Jurkat, Clone E6-1 (cell line): Measurements from ENCODE around the gene SBF2.

ENCODE experiments used
- DNase-seq: peaks from one replicate; pipeline ENCODE4 v3.0.0-alpha.2; 2011; ENCODE audit warnings: low read depth, low spot score
- H3K4me3 ChIP-seq: 2 replicates; pipeline ENCODE4 v1.5.1; 2011; ENCODE audit warnings: mild to moderate bottlenecking, low read length, control low read depth, moderate library complexity

Gene SBF2

GRCh38 chr11:9859554-9860305, 434.3 kb downstream of the SBF2 start:
- peak; percentile 28 for DNase-seq
- no peak overlapping the region for H3K4me3 ChIP-seq

DNA sequence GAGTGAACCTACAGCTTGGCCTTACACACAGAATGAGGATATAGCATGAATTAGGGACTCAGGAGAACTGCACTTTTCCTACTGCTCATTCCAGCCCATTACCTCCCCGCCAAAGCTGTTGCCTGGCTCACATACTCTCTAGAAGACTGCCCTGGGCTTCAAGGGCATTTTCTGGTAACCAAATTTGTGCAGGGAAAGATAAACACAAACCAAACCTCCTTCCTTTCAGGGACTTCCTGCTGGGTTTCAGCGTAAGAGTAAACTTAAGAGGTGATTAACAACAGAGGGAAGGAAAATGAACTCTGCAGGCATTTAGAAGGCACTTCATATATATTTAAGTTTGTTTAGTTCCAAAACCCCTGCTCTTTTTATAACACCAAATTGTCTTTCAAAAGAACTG, 435.2 kb downstream of the SBF2 start:
- peak; percentile 53 for DNase-seq
- H3K4me3 ChIP-seq, result no peak overlapping the region

DNA sequence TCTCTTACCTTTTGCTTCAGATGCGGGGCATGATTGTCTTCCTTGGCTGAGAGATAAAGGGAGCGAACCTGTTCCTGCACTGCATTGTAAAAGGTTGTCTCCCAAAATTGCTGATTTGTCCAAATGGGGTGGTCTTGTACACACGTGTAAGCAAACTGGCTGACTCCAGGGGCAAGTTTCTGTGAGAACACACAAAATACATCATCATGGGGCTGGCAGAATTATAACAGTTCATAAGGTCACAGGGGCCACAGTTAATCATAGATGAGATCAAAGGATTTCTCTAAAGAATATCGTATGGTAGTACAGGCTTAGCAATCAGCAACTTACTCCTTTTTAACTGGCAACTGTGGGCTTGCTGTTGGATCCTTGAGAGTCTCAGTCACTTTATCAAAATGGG, 435.8 kb downstream of the SBF2 start:
- DNase-seq, result no peak
- no peak overlapping the region for H3K4me3 ChIP-seq

DNA sequence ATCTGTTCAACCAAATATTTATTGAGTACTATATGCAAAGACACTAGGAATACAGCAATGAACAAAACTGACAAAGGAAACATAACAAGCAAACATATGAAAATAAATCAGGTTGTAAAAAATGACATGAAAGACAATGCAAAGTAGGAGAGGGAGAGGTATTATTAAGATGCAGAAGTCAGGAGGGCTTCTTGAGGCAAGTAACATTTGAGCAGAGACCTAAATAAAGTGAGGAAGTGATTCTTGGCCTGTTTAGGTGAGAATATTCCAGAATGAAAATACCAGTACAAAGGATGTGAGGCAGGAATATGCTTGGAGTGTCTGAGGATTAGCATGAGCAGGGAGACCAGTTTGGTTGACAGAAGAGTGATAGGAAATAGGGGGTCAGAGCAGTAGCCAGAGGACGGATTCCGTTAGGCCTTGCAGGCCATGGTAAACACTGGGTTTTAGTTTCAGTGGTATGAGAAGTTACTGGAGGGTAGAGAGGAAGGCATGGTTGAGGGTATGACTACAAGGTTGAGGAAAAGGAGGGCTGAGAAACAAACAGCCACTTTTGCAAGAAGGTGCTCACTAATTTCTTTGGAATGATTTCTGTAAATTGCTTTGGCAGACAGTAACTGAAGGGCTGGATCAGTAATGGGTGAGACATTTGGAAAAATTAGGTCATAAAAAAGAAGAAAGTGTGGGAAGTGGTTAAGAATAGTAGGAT, 438.3 kb downstream of the SBF2 start:
- no peak overlapping the region for H3K4me3 ChIP-seq
- no peak for DNase-seq

DNA sequence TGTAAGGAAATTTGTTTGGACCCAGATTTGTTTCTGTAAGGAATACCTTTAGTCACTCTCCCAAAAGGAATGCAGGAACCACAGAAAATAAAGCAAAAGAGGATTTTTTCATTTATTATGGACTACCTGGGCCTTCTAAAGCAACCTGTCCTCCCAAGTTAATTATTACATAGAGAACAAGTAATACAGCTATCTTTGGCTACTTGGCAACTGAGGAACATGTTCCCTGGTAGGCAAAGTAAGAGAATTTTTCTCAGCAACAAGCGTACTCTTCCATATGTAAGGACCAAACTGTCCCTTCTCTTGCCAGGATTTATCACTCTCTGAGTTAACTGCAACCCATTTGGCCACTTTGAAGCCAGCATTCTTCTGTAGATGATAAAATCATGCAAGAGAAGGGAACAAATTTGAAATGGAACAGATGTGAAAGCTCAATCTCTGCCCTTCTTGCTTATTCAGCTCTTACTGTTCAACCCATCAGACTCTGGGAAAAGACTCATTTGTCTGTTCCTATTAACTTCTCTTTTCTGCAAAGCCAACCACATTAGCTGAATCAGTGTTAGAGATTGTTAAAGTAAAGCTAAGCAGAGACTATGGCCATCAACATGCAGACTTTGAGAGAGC, 440.0 kb downstream of the SBF2 start:
- no peak for DNase-seq
- no peak overlapping the region for H3K4me3 ChIP-seq

GRCh38 chr11:9852465-9852864, 441.6 kb downstream of the SBF2 start:
- H3K4me3 ChIP-seq, result no peak overlapping the region
- DNase-seq, result no peak

- H3K4me3 ChIP-seq, result no peak overlapping the region
- DNase-seq, result no peak
Observed at GRCh38 chr11:9851366-9851765, 442.7 kb downstream of the SBF2 start.

GRCh38 chr11:9850224-9850895, 443.7 kb downstream of the SBF2 start:
- no peak overlapping the region for H3K4me3 ChIP-seq
- DNase-seq, result no peak

- H3K4me3 ChIP-seq, result no peak overlapping the region
- DNase-seq, result no peak
Observed at GRCh38 chr11:9849389-9849788, 444.6 kb downstream of the SBF2 start.

GRCh38 chr11:9847636-9848035, 446.4 kb downstream of the SBF2 start:
- H3K4me3 ChIP-seq, result no peak overlapping the region
- DNase-seq, result no peak

GRCh38 chr11:9842923-9843322, 451.1 kb downstream of the SBF2 start:
- H3K4me3 ChIP-seq, result no peak overlapping the region
- DNase-seq, result no peak

DNA sequence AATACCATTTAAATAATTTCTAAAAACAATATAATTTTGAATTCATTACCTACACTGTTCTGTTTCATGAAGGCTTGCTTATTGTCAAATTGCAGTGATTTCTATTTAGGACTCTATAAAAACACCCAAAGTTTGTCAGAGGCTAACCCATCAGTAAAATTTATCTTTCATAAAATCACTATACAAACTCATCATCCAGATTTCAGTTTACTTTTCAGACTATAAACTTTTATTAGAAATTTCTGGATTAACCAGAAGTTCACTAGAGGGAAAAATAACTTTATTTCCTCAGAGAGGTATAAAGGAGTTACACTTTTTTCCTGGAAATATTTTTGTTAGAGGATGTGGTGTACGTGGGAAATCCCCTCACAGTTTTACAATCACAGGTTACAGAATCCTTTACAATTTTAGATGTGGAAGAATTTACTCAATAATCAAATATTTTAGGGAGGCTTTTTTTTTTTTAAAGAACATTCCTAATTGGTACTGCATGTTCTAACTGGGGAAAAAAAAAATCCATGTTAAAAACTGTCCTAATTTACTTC, 453.5 kb downstream of the SBF2 start:
- no peak for DNase-seq
- no peak overlapping the region for H3K4me3 ChIP-seq

DNA sequence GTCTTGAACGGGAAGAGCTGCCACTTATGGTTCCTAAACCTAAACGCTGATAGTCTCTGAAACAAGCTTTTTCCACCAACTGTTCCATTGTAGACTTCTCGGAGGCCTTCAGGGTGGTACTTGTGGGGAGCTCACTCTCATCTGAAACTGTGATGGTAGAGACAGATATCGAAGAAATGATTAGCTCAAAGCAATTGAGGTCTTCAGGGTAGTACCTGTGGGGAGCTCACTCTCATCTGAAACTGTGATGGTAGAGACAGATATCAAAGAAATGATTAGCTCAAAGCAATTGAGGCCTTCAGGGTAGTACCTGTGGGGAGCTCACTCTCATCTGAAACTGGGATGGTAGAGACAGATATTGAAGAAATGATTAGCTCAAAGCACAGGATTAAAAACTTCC, 454.5 kb downstream of the SBF2 start:
- no peak for DNase-seq
- H3K4me3 ChIP-seq, result no peak overlapping the region

GRCh38 chr11:9838961-9839360, 455.1 kb downstream of the SBF2 start:
- no peak for DNase-seq
- no peak overlapping the region for H3K4me3 ChIP-seq

- H3K4me3 ChIP-seq, result no peak overlapping the region
- no peak for DNase-seq
Observed at GRCh38 chr11:9838229-9838628, 455.8 kb downstream of the SBF2 start.

DNA sequence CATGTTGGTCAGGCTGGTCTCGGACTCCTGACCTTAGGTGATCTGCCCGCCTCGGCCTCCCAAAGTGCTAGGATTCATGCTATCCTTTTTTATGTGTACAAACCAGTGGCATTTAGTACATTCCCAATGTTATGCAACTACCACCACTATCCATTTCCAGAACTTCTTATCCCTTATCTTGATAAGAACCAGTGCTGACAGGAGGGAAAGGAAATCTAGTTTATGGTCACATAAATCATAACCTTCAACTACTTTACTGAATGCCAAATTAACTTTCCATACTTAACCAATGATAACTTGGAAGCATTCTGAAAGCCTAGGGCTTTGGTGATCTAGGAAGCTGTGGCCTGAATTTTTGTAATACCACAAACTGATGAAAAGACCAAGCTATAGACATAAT, 459.7 kb downstream of the SBF2 start:
- no peak for DNase-seq

DNA sequence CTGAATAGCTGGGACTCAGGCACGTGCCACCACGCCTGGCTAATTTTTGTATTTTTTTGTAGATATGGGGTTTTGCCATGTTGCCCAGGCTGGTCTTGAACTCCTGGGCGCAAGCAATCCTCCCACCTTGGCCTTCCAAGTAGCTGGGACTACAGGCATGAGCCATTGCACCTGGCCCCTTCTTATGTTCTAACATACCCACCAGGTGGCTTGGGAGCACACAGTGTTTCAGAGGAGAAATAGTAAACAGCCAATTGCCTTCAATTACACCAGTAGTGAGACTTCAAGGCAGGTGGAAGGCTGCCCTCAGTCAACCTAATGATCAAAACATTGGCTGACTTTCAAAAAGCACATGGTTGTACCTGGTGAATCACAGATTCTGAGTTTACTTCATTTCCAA, 462.9 kb downstream of the SBF2 start:
- H3K4me3 ChIP-seq, result no peak overlapping the region
- no peak for DNase-seq

More for the DNA sequence above, 459.7 kb downstream of the SBF2 start:
- no peak overlapping the region for H3K4me3 ChIP-seq

- DNase-seq, result no peak
- no peak overlapping the region for H3K4me3 ChIP-seq
Observed at GRCh38 chr11:9827708-9828107, 466.3 kb downstream of the SBF2 start.

- DNase-seq, result no peak
- no peak overlapping the region for H3K4me3 ChIP-seq
Observed at GRCh38 chr11:9826390-9826789, 467.6 kb downstream of the SBF2 start.

DNA sequence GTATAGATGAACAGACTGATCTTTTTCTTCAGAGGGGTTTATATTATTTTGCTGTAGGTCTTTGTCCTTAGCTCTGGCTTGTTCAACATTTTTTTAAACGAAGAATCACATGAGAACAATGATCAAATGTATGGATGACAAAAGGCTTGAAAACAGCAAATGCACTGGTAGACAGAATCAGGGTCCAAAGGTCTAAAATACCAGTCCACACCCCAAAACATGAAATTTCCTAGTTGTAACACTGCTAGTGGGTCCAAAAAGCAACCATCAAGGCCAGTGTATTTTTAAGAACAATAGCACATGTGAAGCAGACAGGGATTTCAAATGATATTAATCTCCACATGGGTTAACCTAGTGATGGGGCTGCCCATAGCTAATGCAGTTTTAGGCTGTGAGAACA, 468.1 kb downstream of the SBF2 start:
- no peak overlapping the region for H3K4me3 ChIP-seq
- no peak for DNase-seq
